ENCODE data around the gene IL1R1.
"Not testable (repeated sequence)": the region's sequence is repeated elsewhere in the genome, so short reads cannot be mapped to it uniquely, and the experiment has no call there.

IL1R1 gene

GRCh38 chr2:102111823-102112222, 30.7 kb upstream of the IL1R1 start:
- no peak for DNase-seq

GRCh38 chr2:102112271-102112670, 30.3 kb upstream of the IL1R1 start:
- DNase-seq = no peak

GRCh38 chr2:102112692-102113665, 29.6 kb upstream of the IL1R1 start:
- DNase-seq = no peak

- DNase-seq = no peak
Observed at GRCh38 chr2:102114290-102114721, 28.2 kb upstream of the IL1R1 start.

GRCh38 chr2:102114851-102115497, 27.6 kb upstream of the IL1R1 start:
- DNase-seq = no peak

GRCh38 chr2:102116630-102117471, 25.7 kb upstream of the IL1R1 start:
- no peak for DNase-seq

- DNase-seq = no peak
Observed at GRCh38 chr2:102117472-102117858, 25.1 kb upstream of the IL1R1 start.

GRCh38 chr2:102119255-102119654, 23.3 kb upstream of the IL1R1 start:
- no peak for DNase-seq

GRCh38 chr2:102120261-102120660, 22.3 kb upstream of the IL1R1 start:
- DNase-seq = no peak

GRCh38 chr2:102120701-102121159, 21.8 kb upstream of the IL1R1 start:
- no peak for DNase-seq

- no peak for DNase-seq
Observed at GRCh38 chr2:102122115-102122514, 20.4 kb upstream of the IL1R1 start.

- DNase-seq = no peak
Observed at GRCh38 chr2:102122909-102123308, 19.6 kb upstream of the IL1R1 start.

- DNase-seq = not testable (repeated sequence)
Observed at GRCh38 chr2:102124421-102124820, 18.1 kb upstream of the IL1R1 start.

GRCh38 chr2:102126169-102126568, 16.4 kb upstream of the IL1R1 start:
- DNase-seq = no peak

GRCh38 chr2:102126660-102127059, 15.9 kb upstream of the IL1R1 start:
- no peak for DNase-seq

- no peak for DNase-seq
Observed at GRCh38 chr2:102129082-102129481, 13.5 kb upstream of the IL1R1 start.

- DNase-seq = no peak
Observed at GRCh38 chr2:102129951-102130646, 12.4 kb upstream of the IL1R1 start.

- DNase-seq = no peak
Observed at GRCh38 chr2:102130647-102130991, 11.9 kb upstream of the IL1R1 start.

GRCh38 chr2:102131564-102131963, 11.0 kb upstream of the IL1R1 start:
- no peak for DNase-seq

GRCh38 chr2:102137138-102137537, 5.4 kb upstream of the IL1R1 start:
- no peak for DNase-seq

GRCh38 chr2:102138331-102138730, 4.2 kb upstream of the IL1R1 start:
- DNase-seq = no peak

- DNase-seq = no peak
Observed at GRCh38 chr2:102139851-102140250, 2.7 kb upstream of the IL1R1 start.

All from central memory CD4-positive, alpha-beta T cell (primary cell).